DMS 273 (cell line): Measurements from ENCODE around the gene PTPN22.

ENCODE experiments used
- DNase-seq: peaks from one replicate; lab custom pipeline; 2025; ENCODE audit not compliant: unreplicated experiment; lab: John Stamatoyannopoulos, UW

The PTPN22 gene

DNA sequence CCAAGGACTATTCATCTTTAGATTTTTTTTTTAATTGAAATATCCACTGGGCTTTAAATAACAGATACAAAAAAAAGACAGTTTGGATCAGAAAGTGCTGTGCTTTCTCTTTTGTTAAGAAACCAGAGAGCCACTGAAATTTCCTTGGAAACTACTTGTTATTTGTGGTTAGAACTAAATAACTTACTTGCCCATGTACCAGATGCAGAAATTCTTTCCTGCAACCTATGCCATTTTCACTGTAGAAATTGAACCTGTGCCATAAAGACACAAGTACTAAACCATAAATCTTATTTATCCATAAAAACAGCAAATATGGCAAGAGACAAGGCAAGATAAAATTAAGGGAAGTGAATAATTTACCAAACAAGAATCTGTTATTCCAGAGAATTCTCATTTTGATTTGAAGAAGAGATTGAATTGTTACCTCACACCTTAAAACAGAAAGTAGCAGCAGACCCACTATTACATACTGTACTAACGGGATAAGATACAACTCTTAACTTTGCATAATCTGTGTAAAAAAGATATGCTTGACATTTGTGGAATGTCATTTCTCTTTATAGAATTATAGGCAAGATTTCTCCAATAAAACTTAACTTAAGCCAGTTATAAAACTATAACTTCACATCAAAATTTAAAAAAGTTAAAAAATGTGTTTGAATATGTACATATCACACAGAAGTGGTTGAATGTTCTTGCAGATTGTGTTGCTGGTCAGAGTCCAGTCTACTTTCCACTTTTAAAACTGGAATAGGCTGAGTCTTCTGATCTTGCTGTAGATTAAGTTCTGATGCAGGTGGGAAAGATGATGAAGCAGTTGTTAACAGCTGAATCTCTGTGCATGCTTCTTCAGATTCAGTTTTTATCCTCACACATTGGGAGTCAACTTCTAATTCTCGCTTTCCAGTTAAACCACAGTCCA is 105.9 kb downstream of the PTPN22 start:
- peak; percentile 11 for DNase-seq
